ENCODE data around the gene MTUS2.

DNA sequence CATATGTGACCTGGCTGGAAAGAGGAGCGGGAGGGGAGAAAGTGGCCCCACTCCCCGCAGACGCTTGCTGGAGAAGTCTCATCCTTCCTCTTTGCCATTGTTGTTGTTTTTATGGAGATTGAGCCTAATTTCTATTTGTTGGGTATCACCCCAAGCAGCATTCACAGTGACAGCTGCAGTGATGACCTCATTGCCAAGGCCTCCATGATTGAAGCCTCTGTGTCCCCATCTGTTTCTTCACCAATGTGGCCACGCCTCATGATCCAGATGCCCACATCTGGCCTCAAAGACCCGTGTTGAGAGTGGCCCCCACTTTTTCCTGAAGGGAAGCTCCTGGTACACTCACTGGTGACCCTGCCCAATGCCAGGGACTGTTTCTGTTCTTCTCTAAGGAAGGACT is 621.2 kb downstream of the MTUS2 start:
- no peak for TF ChIP-seq POLR2A (IDR thresholded peaks at IDR 0.05; ENCODE audit: low read length)
- TF ChIP-seq GATA1 (IDR thresholded peaks at IDR 0.05; ENCODE audit: low read depth, low read length): no peak

Measured in erythroblast (primary cell).